Trophoblast cell (in vitro differentiated cells and primary cell): Measurements from ENCODE around the gene ZNF148.

Source experiments
- DNase-seq, 2 donors: peaks; one replicate each; pipeline ENCODE4 v3.0.0-alpha.2; 2016
- H2AFZ ChIP-seq: 2 replicates; pipeline ENCODE4 v1.6.1; 2013; ENCODE audit warnings: low read length, moderate library complexity, mild to moderate bottlenecking; ENCODE audit not compliant: insufficient read depth, poor library complexity
- H2AK5ac ChIP-seq: 2 replicates; pipeline ENCODE4 v1.6.1; 2013; ENCODE audit warnings: mild to moderate bottlenecking, low read length
- H2BK120ac ChIP-seq: 2 replicates; pipeline ENCODE4 v1.6.1; 2013; ENCODE audit warnings: low read length, mild to moderate bottlenecking, moderate library complexity; ENCODE audit not compliant: insufficient read depth, poor library complexity
- H2BK12ac ChIP-seq: 2 replicates; pipeline ENCODE4 v1.6.1; 2013; ENCODE audit warnings: mild to moderate bottlenecking, low read length, moderate library complexity
- H2BK5ac ChIP-seq: 2 replicates; pipeline ENCODE4 v1.6.1; 2013; ENCODE audit warnings: low read length, low read depth, moderate library complexity, mild to moderate bottlenecking; ENCODE audit not compliant: poor library complexity
- H3K14ac ChIP-seq: 2 replicates; pipeline ENCODE4 v1.6.1; 2013; ENCODE audit warnings: mild to moderate bottlenecking, low read length
- H3K18ac ChIP-seq: 2 replicates; pipeline ENCODE4 v1.6.1; 2013; ENCODE audit warnings: mild to moderate bottlenecking, low read length
- H3K23ac ChIP-seq: 2 replicates; pipeline ENCODE4 v1.6.1; 2013; ENCODE audit warnings: low read length
- H3K27ac ChIP-seq: 2 replicates; pipeline ENCODE4 v1.5.1; 2013; ENCODE audit warnings: low read depth, mild to moderate bottlenecking, inconsistent platforms, low read length, moderate library complexity
- H3K27me3 ChIP-seq: 2 replicates; pipeline ENCODE4 v1.6.1; 2013; ENCODE audit warnings: inconsistent platforms, mild to moderate bottlenecking, low read length, moderate library complexity; ENCODE audit not compliant: insufficient read depth
- H3K36me3 ChIP-seq, 2 experiments: 1 replicate in 1 of 2; 2 replicates in 1 of 2; pipeline ENCODE4 v1.6.1; 2013; ENCODE audit warnings: low read length in 2 of 2, mild to moderate bottlenecking in 2 of 2, moderate library complexity in 1 of 2; ENCODE audit not compliant: insufficient read depth in 2 of 2, control insufficient read depth in 1 of 2
- H3K4ac ChIP-seq: 2 replicates; pipeline ENCODE4 v1.6.1; 2013; ENCODE audit warnings: low read depth, mild to moderate bottlenecking, low read length, moderate library complexity
- H3K4me1 ChIP-seq, 2 experiments: 1 replicate in 1 of 2; 2 replicates in 1 of 2; pipeline ENCODE4 v1.6.1; 2013; ENCODE audit warnings: low read length in 2 of 2, mild to moderate bottlenecking in 2 of 2, moderate library complexity in 1 of 2; ENCODE audit not compliant: insufficient read depth in 2 of 2, control insufficient read depth in 1 of 2
- H3K4me2 ChIP-seq: 2 replicates; pipeline ENCODE4 v1.6.1; 2013; ENCODE audit warnings: inconsistent platforms, mild to moderate bottlenecking, low read length, moderate library complexity
- H3K4me3 ChIP-seq: 2 replicates; pipeline ENCODE4 v1.5.1; 2013; ENCODE audit warnings: mild to moderate bottlenecking, low read depth, low read length, inconsistent platforms
- H3K79me1 ChIP-seq: one replicate; pipeline ENCODE4 v1.6.1; 2013; ENCODE audit warnings: low read length
- H3K79me2 ChIP-seq: 2 replicates; pipeline ENCODE4 v1.6.1; 2013; ENCODE audit warnings: low read length, mild to moderate bottlenecking; ENCODE audit not compliant: control insufficient read depth, insufficient read depth, poor library complexity
- H3K9ac ChIP-seq: 2 replicates; pipeline ENCODE4 v1.6.1; 2013; ENCODE audit warnings: mild to moderate bottlenecking, low read length
- H3K9me3 ChIP-seq: 2 replicates; pipeline ENCODE4 v1.6.1; 2013; ENCODE audit warnings: low read depth, mild to moderate bottlenecking, control low read depth, inconsistent platforms, low read length; ENCODE audit not compliant: insufficient read depth
- H4K12ac ChIP-seq: 2 replicates; pipeline ENCODE4 v1.6.1; 2013; ENCODE audit warnings: low read depth, mild to moderate bottlenecking, low read length, moderate library complexity
- H4K8ac ChIP-seq: 2 replicates; pipeline ENCODE4 v1.6.1; 2013; ENCODE audit warnings: low read depth, mild to moderate bottlenecking, low read length, moderate library complexity
- H4K91ac ChIP-seq: one replicate; pipeline ENCODE4 v1.6.1; 2013; ENCODE audit warnings: low read depth, mild to moderate bottlenecking, low read length, moderate library complexity
- WGBS: extraction: QIAGEN DNeasy Blood & Tissue Kit; methylation state at CpG from one replicate; pipeline ENCODE4 v1.1.7; 2013; ENCODE audit warnings: missing lambda C conversion rate; ENCODE audit not compliant: insufficient read length, insufficient coverage; ENCODE audit errors: extremely low coverage; 5-methylcytosine and 5-hydroxymethylcytosine counted together

The ZNF148 gene

DNA sequence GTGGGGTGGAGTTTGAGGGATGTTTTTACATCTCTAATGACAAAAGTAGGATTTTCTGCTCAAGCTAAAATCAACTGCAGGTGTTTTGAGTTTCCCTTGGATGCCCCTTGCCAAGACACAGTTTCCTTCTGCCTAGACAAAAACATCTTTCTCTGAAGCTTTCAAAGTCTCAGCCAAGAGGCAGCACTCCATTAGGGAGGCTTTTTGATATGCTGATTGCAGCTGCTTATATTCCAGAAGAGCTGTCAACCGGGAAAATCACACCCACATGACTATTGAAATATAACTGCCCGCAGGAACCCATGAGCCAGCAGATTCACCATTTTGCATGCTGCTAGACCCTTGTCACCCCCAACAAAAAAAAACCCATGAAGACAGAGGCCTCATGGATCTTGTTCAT, 27.5 kb upstream of the ZNF148 start:
- H2AFZ ChIP-seq = no peak overlapping the region
- no peak overlapping the region for H3K14ac ChIP-seq
- no peaks in the 10 kb centered on the region for H3K79me1 ChIP-seq
- H3K27me3 ChIP-seq = no peaks in the 10 kb centered on the region
- DNase-seq = no peak
- no peaks in the 10 kb centered on the region for H3K9me3 ChIP-seq
- H3K36me3 ChIP-seq = no peaks in the 10 kb centered on the region
- H3K79me2 ChIP-seq = no peaks in the 10 kb centered on the region
- no CpG with 5 or more reads among the region's 2 CpGs for WGBS
- no peak overlapping the region for H3K27ac ChIP-seq
- H3K4me2 ChIP-seq = no peak overlapping the region
- H4K8ac ChIP-seq = no peak overlapping the region
- no peak overlapping the region for H2BK5ac ChIP-seq
- H3K4me3 ChIP-seq = no peak overlapping the region
- H3K4me1 ChIP-seq = peaks cover 0 to 5% of the 10 kb centered on the region in 2 experiments
- no peak overlapping the region for H4K91ac ChIP-seq
- H3K4ac ChIP-seq = no peak overlapping the region
- H2BK120ac ChIP-seq = no peak overlapping the region
- no peak overlapping the region for H4K12ac ChIP-seq
- H3K18ac ChIP-seq = no peak overlapping the region
- no peak overlapping the region for H3K9ac ChIP-seq
- H2BK12ac ChIP-seq = no peak overlapping the region
- no peak overlapping the region for H3K23ac ChIP-seq
- H2AK5ac ChIP-seq = no peak overlapping the region

GRCh38 chr3:125401402-125401801, 26.3 kb upstream of the ZNF148 start:
- H3K4ac ChIP-seq = no peak overlapping the region
- no peak overlapping the region for H3K14ac ChIP-seq
- no peak overlapping the region for H2AFZ ChIP-seq
- H4K12ac ChIP-seq = no peak overlapping the region
- H3K36me3 ChIP-seq = no peaks in the 10 kb centered on the region
- H3K23ac ChIP-seq = no peak overlapping the region
- no peak overlapping the region for H4K91ac ChIP-seq
- WGBS = no CpG with 5 or more reads among the region's 1 CpG
- H3K4me3 ChIP-seq = no peak overlapping the region
- no peaks in the 10 kb centered on the region for H3K27me3 ChIP-seq
- H2AK5ac ChIP-seq = no peak overlapping the region
- no peak overlapping the region for H3K4me2 ChIP-seq
- H3K79me1 ChIP-seq = no peaks in the 10 kb centered on the region
- peak; percentile 60 to 87 for DNase-seq
- H3K4me1 ChIP-seq = peaks cover 0 to 5% of the 10 kb centered on the region in 2 experiments
- H2BK5ac ChIP-seq = no peak overlapping the region
- H3K9me3 ChIP-seq = no peaks in the 10 kb centered on the region
- no peak overlapping the region for H3K18ac ChIP-seq
- no peak overlapping the region for H2BK12ac ChIP-seq
- H2BK120ac ChIP-seq = no peak overlapping the region
- H4K8ac ChIP-seq = no peak overlapping the region
- no peaks in the 10 kb centered on the region for H3K79me2 ChIP-seq
- H3K27ac ChIP-seq = peak overlapping the region; percentile 21
- H3K9ac ChIP-seq = no peak overlapping the region

DNA sequence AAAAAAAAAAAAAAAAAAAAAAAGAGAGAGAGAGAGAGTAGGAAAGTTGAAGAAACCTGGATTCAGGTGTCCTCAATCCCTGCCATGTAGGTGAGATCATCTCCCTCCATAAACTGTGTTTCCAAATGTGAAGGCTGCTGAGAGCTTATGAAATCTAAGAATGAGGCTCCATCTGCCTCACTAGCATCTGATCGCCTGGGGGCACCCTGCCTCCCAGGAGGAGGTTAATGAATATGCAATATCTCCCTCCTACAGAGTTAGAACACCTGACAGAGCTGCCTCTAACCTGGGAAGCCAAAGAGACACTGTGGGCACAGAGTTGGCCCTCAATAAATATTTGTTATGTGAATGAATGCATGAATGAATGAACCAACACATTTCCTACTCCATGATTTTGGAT, 23.8 kb upstream of the ZNF148 start:
- Histone ChIP-seq H4K8ac (no peak overlapping the region), H3K27me3 (no peaks in the 10 kb centered on the region), H3K4ac (no peak overlapping the region), H2AFZ (no peak overlapping the region), H3K9me3 (peaks cover 2% of the 10 kb centered on the region), H3K4me2 (no peak overlapping the region), H3K79me2 (no peaks in the 10 kb centered on the region), H4K12ac (no peak overlapping the region), H3K18ac (no peak overlapping the region), H3K14ac (no peak overlapping the region), H3K36me3 (no peaks in the 10 kb centered on the region), H3K27ac (no peak overlapping the region), H4K91ac (no peak overlapping the region), H3K4me3 (no peak overlapping the region), H2BK120ac (no peak overlapping the region), H3K4me1 (peaks cover 0 to 5% of the 10 kb centered on the region in 2 experiments), H2BK12ac (no peak overlapping the region), H3K9ac (no peak overlapping the region), H3K23ac (no peak overlapping the region), H2AK5ac (no peak overlapping the region), H3K79me1 (no peaks in the 10 kb centered on the region), H2BK5ac (no peak overlapping the region)
- WGBS = no CpG with 5 or more reads among the region's 1 CpG
- no peak for DNase-seq

GRCh38 chr3:125395091-125395490, 20.0 kb upstream of the ZNF148 start:
- Histone ChIP-seq H2BK5ac (no peak overlapping the region), H4K91ac (no peak overlapping the region), H4K12ac (no peak overlapping the region), H3K9ac (no peak overlapping the region), H2AFZ (no peak overlapping the region), H4K8ac (no peak overlapping the region), H3K4ac (no peak overlapping the region), H3K4me3 (no peak overlapping the region), H3K23ac (no peak overlapping the region), H3K27me3 (no peaks in the 10 kb centered on the region), H2AK5ac (no peak overlapping the region), H3K14ac (no peak overlapping the region), H3K27ac (no peak overlapping the region), H3K18ac (no peak overlapping the region), H3K36me3 (no peaks in the 10 kb centered on the region), H3K79me2 (no peaks in the 10 kb centered on the region), H3K4me1 (no peaks in the 10 kb centered on the region), H3K9me3 (peaks cover 2% of the 10 kb centered on the region), H2BK12ac (no peak overlapping the region), H3K4me2 (no peak overlapping the region), H3K79me1 (no peaks in the 10 kb centered on the region), H2BK120ac (no peak overlapping the region)
- WGBS = no CpG with 5 or more reads among the region's 2 CpGs
- DNase-seq = peak in 1 of 2 donors; percentile 39
